Upper lobe of left lung (tissue), 6 donors: ENCODE data around the gene NUP42. TPM values are rescaled to one million over a fixed set of nuclear protein-coding genes. Genes with fewer than 3 reads are reported as not detected.

Experiments used
- ATAC-seq, 2 donors: fragments of 200-7000 bp; cut with Tn5 transposase; one replicate each; pipeline ENCODE4 v1.9.1; 2022; ENCODE audit warnings: mild to moderate bottlenecking in 2 of 2, moderate library complexity in 2 of 2; ENCODE audit not compliant: low FRiP score in 2 of 2
- DNase-seq, 2 donors: peaks; one replicate each; pipeline ENCODE4 v3.0.0-alpha.2; 2019 to 2020
- H3K27ac ChIP-seq, 4 donors: fragments of 200-600 bp; sonication (generic); one replicate each; pipeline ENCODE4 v1.5.1; 2016 to 2019
- H3K27me3 ChIP-seq, 4 donors: fragments of 200-600 bp; sonication (generic); one replicate each; pipeline ENCODE4 v1.5.1; 2017 to 2019
- H3K36me3 ChIP-seq, 4 donors: fragments of 200-600 bp; sonication (generic); one replicate each; pipeline ENCODE4 v1.5.1; 2016 to 2019
- H3K4me1 ChIP-seq, 4 donors: fragments of 200-600 bp; sonication (generic); one replicate each; pipeline ENCODE4 v1.5.1; 2018 to 2019
- H3K4me3 ChIP-seq, 4 donors: fragments of 200-600 bp; sonication (generic); one replicate each; pipeline ENCODE4 v1.5.1; 2017 to 2019; ENCODE audit warnings: mild to moderate bottlenecking in 2 of 4, moderate library complexity in 1 of 4
- H3K9me3 ChIP-seq, 4 donors: fragments of 200-600 bp; sonication (generic); one replicate each; pipeline ENCODE4 v1.5.1; 2018 to 2019
- EP300 ChIP-seq, 4 donors: sonication (generic); formaldehyde crosslinking; IDR thresholded peaks; one replicate each; pipeline ENCODE4 v1.5.1; 2017; ENCODE audit warnings: antibody characterized with exemption in 4 of 4, control low read depth in 2 of 4
- POLR2A ChIP-seq, 4 donors: fragments of 450-650 bp; IDR thresholded peaks; one replicate each; pipeline ENCODE4 v1.5.1; 2016 to 2017; ENCODE audit warnings: antibody characterized with exemption in 4 of 4, mild to moderate bottlenecking in 2 of 4
- POLR2AphosphoS5 ChIP-seq, 2 donors: sonication (generic); formaldehyde crosslinking; IDR thresholded peaks; one replicate each; pipeline ENCODE4 v1.5.1; 2017; ENCODE audit warnings: antibody characterized with exemption in 2 of 2
- WGBS, 2 donors: methylation state at CpG; one replicate each; pipeline ENCODE4 v1.1.5; 2017 to 2018; 5-methylcytosine and 5-hydroxymethylcytosine counted together
- total RNA-seq, 6 donors: library from RNA; depleted of rRNA in 4 of 6; stranded (reverse); fragments of >200 nt in 4 of 6; gene quantifications; one replicate each; pipeline versions ENCODE4 v1.1.0 to v1.2.1, GENCODE V29; 2016 to 2021
- TF ChIP-seq, protein P1 (sequence below), 6 experiments: fragments of 450-650 bp in 4 of 6; fragments of 200-600 bp in 2 of 6; sonication (generic) in 2 of 6; IDR thresholded peaks; one replicate each; pipeline ENCODE4 v1.5.1; 2016 to 2019; ENCODE audit warnings: antibody characterized with exemption in 6 of 6
- donor health status: DM: no; HTN: no; CAD: no; lungs with moderate emphysema.
- donor health status: DM: no; HTN: yes; CAD: no; lungs with severe emphysema.

The NUP42 gene
- total RNA-seq, 6 donors from 2014 or later = 25.2 to 77.5 (median 32.9) TPM

GRCh38 chr7:23214423-23214822 is 32.6 kb downstream of the NUP42 start:
- Histone ChIP-seq H3K9me3 (no peaks in the 10 kb centered on the region), H3K27ac (no peak overlapping the region), H3K36me3 (no peaks in the 10 kb centered on the region), H3K27me3 (no peaks in the 10 kb centered on the region), H3K4me1 (peaks cover 0 to 6% (median 2%) of the 10 kb centered on the region in 4 donors), H3K4me3 (no peak overlapping the region)
- DNase-seq (no peak), ATAC-seq (no peak)
- TF ChIP-seq, protein P1, sequence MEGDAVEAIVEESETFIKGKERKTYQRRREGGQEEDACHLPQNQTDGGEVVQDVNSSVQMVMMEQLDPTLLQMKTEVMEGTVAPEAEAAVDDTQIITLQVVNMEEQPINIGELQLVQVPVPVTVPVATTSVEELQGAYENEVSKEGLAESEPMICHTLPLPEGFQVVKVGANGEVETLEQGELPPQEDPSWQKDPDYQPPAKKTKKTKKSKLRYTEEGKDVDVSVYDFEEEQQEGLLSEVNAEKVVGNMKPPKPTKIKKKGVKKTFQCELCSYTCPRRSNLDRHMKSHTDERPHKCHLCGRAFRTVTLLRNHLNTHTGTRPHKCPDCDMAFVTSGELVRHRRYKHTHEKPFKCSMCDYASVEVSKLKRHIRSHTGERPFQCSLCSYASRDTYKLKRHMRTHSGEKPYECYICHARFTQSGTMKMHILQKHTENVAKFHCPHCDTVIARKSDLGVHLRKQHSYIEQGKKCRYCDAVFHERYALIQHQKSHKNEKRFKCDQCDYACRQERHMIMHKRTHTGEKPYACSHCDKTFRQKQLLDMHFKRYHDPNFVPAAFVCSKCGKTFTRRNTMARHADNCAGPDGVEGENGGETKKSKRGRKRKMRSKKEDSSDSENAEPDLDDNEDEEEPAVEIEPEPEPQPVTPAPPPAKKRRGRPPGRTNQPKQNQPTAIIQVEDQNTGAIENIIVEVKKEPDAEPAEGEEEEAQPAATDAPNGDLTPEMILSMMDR (IDR thresholded peaks at IDR 0.05) = no peak
- TF ChIP-seq EP300 (IDR thresholded peaks at IDR 0.05) (no peak), POLR2AphosphoS5 (IDR thresholded peaks at IDR 0.05) (no peak), POLR2A (IDR thresholded peaks at IDR 0.05) (no peak)
- WGBS, 2 donors = 89 to 92% methylated on average over 5 of the region's 5 CpGs

- DNase-seq (no peak), ATAC-seq (no peak)
- Histone ChIP-seq H3K4me3 (no peak overlapping the region), H3K9me3 (no peaks in the 10 kb centered on the region), H3K36me3 (no peaks in the 10 kb centered on the region), H3K27ac (no peak overlapping the region), H3K4me1 (peaks cover 0 to 5% (median 2%) of the 10 kb centered on the region in 4 donors), H3K27me3 (no peaks in the 10 kb centered on the region)
- TF ChIP-seq POLR2AphosphoS5 (IDR thresholded peaks at IDR 0.05) = no peak
- no peak for TF ChIP-seq POLR2A (IDR thresholded peaks at IDR 0.05)
- TF ChIP-seq, protein P1 (IDR thresholded peaks at IDR 0.05) = no peak
- no peak for TF ChIP-seq EP300 (IDR thresholded peaks at IDR 0.05)
- WGBS, 2 donors = 94 to 95% methylated on average over 6 of the region's 6 CpGs
Measured at GRCh38 chr7:23214938-23215337, 33.1 kb downstream of the NUP42 start.

- WGBS, 2 donors = 36 to 59% methylated on average over 2 of the region's 2 CpGs
- ATAC-seq = peak in 1 of 2 donors; percentile 81
- TF ChIP-seq POLR2AphosphoS5 (IDR thresholded peaks at IDR 0.05) (no peak), POLR2A (IDR thresholded peaks at IDR 0.05) (peak in 1 of 4 donors; percentile 11)
- DNase-seq = peak in 1 of 2 donors; percentile 75
- Histone ChIP-seq H3K27me3 (no peaks in the 10 kb centered on the region), H3K4me3 (no peak overlapping the region), H3K4me1 (no peaks in the 10 kb centered on the region), H3K27ac (peak overlapping the region in 1 of 4 donors; percentile 30), H3K36me3 (no peaks in the 10 kb centered on the region), H3K9me3 (no peaks in the 10 kb centered on the region)
Measured at GRCh38 chr7:23216021-23216420, 34.2 kb downstream of the NUP42 start.

GRCh38 chr7:23218196-23218595 is 36.3 kb downstream of the NUP42 start:
- DNase-seq (no peak), ATAC-seq (no peak)
- Histone ChIP-seq H3K4me1 (no peaks in the 10 kb centered on the region), H3K27me3 (no peaks in the 10 kb centered on the region), H3K9me3 (no peaks in the 10 kb centered on the region), H3K36me3 (no peaks in the 10 kb centered on the region), H3K27ac (no peak overlapping the region), H3K4me3 (no peak overlapping the region)
- WGBS, 2 donors = 49 to 66% methylated on average over 3 of the region's 3 CpGs
- TF ChIP-seq POLR2A (IDR thresholded peaks at IDR 0.05) (no peak), EP300 (IDR thresholded peaks at IDR 0.05) (no peak), POLR2AphosphoS5 (IDR thresholded peaks at IDR 0.05) (no peak)
- TF ChIP-seq, protein P1 (IDR thresholded peaks at IDR 0.05) = no peak

DNA sequence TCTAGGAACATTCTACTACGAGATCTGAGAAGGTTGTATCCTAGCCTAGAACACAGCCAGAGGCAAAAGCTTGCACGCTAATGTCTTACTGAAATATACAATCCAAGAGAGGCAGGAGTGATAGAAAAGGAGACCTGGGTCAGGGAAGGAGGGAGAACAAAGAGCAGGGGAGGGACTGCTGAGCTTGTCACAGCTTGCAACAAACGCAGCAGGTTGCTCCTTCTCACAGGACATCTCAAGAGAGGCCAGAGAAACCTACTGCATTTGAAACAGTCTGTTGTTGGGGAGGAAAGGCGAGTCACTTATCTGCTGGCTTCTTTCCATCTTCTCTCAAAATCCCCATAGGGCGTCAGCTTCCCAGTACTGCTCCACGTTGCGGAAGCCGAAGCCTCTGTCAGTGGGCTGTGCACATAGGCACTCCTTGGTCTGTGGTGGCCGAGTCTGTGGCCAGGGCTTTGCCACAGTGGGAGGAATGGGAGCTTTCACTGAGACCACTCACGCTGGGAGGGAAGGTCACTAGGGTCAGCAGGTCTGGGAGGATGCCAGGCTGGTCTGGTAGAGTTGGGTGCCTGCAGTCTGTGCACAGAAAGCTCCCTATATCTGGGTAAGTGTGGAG is 39.0 kb downstream of the NUP42 start:
- H3K36me3 ChIP-seq = no peaks in the 10 kb centered on the region
- no peak for DNase-seq
- 76 to 80% methylated on average over 8 to 10 of the region's 10 CpGs for WGBS, 2 donors
- H3K27me3 ChIP-seq = no peaks in the 10 kb centered on the region
- H3K4me3 ChIP-seq = no peak overlapping the region
- H3K9me3 ChIP-seq = no peaks in the 10 kb centered on the region
- H3K4me1 ChIP-seq = no peaks in the 10 kb centered on the region
- H3K27ac ChIP-seq = no peak overlapping the region
- no peak for TF ChIP-seq POLR2AphosphoS5 (IDR thresholded peaks at IDR 0.05)
- TF ChIP-seq, protein P1 (IDR thresholded peaks at IDR 0.05) = no peak
- TF ChIP-seq POLR2A (IDR thresholded peaks at IDR 0.05) = no peak
- TF ChIP-seq EP300 (IDR thresholded peaks at IDR 0.05) = no peak
- ATAC-seq = peak in 1 of 2 donors; percentile 19
